22Rv1 (cell line): ENCODE data around the gene NAB2.

Experiments used
- ZFX ChIP-seq: fragments of 450-650 bp; IDR thresholded peaks from 2 replicates; pipeline ENCODE4 v1.6.1; 2017; ENCODE audit warnings: antibody characterized with exemption, borderline replicate concordance
- TF ChIP-seq, protein P1 (sequence below): fragments of 450-650 bp; IDR thresholded peaks from 2 replicates; pipeline ENCODE4 v1.5.1; 2017; ENCODE audit warnings: mild to moderate bottlenecking

DNA sequence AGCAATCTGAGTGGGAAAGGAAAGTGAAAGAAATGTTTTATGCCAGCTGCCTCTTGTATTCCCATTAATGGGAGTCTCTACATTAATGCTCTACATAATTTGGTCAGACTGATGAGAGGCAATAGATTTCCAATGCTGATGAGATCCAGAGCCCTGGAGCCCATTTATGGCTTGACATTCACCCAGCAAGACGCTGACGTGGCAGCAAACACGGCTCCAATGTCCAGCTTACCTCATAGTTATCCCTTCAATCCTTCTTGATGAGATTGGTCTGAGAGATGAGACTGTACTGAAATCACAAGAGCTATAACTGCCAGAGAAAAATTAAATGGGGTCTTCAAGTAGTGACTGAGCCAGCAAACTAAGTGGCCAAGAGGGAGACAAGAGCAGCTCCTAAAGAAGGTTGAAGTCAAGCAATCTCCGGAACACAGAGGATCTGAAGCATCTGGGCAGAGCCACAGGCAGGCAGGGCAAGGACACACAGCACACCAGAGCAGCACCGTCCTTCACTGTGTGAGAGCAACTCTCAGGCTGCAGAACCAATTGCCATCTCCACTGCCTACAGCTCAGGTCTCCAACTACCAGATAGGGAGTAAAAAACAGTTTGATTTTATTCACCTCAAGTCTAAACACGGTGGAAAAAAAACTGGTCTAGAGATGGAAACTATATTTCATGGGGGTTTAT, 31.7 kb upstream of the NAB2 start:
- TF ChIP-seq, protein P1, sequence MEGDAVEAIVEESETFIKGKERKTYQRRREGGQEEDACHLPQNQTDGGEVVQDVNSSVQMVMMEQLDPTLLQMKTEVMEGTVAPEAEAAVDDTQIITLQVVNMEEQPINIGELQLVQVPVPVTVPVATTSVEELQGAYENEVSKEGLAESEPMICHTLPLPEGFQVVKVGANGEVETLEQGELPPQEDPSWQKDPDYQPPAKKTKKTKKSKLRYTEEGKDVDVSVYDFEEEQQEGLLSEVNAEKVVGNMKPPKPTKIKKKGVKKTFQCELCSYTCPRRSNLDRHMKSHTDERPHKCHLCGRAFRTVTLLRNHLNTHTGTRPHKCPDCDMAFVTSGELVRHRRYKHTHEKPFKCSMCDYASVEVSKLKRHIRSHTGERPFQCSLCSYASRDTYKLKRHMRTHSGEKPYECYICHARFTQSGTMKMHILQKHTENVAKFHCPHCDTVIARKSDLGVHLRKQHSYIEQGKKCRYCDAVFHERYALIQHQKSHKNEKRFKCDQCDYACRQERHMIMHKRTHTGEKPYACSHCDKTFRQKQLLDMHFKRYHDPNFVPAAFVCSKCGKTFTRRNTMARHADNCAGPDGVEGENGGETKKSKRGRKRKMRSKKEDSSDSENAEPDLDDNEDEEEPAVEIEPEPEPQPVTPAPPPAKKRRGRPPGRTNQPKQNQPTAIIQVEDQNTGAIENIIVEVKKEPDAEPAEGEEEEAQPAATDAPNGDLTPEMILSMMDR: no peak
- no peak for TF ChIP-seq ZFX
